ENCODE results near the gene ILF3. TPM values are rescaled to one million over a fixed set of nuclear protein-coding genes. Genes with fewer than 3 reads are reported as not detected.

The ILF3 gene
- polyA plus RNA-seq, 2 of the 4 experiments (the other 2 are of a cell fraction): 142 to 197 TPM

DNA sequence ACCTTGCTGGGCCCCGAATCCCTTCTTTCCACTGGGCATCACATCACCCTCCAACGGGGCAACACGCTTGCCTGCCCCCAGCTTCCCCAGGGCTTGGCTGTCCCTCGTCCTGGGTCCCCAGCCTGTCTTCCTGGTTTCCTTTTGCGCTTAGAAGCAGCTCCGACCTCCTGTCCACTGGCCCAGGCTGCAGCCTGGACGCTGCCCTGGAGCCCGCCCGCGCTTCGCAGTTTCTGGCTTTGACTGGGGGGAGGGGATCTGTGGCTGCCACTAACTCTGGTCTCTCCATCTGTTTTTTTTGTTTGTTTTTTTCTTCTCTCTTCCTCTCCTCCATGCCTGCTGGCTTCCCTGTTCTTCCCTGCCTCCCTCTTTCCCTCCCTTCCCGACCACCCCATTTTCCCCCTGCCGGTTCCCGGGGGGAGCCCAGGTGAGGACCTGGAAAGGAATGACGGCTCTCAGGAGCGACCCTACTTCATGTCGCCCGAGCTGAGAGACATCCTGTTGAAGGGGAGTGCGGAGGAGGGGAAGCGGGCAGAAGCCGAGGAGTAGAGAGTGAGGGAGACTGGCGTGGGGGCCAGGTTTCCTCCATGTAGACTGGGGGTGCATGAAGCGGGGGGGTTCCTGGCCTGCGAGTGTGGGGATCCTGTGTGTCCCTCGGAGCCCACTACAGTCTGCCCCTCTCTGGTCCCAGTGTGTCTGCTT lies 11.5 kb upstream of the ILF3 start:
- 79% methylated on average over 23 of the region's 25 CpGs for WGBS (ENCODE audit: missing lambda C conversion rate)
- ChIA-PET CTCF (interaction anchor here (1.9 to 11.3 kb wide), 4 partner anchors 20 to 61 kb away, joined by 9 to 296 read pairs (median 16); no protein-coding TSS in a partner anchor), POLR2A (no interaction called here)
- Histone ChIP-seq H3K4me3 (no peak overlapping the region), H3K4me1 (no peaks in the 10 kb centered on the region), H3K9me3 (no peaks in the 10 kb centered on the region), H3K4me2 (no peak overlapping the region), H3K27ac (no peak overlapping the region)
- FAIRE-seq (no peak), ATAC-seq (no peak), DNase-seq (ENCODE audit: low read depth in 1 of 2, low spot score in 1 of 2) (no peak)
- TF ChIP-seq RNF2 (IDR thresholded peaks at IDR 0.05; ENCODE audit: borderline replicate concordance, low read depth) (no peak), CBX2 (IDR thresholded peaks at IDR 0.05; ENCODE audit: borderline replicate concordance, low read depth) (no peak), SREBF2 (IDR thresholded peaks at IDR 0.05) (no peak), NPAS2 (CRISPR knock-in tag; IDR thresholded peaks at IDR 0.05; ENCODE audit: borderline replicate concordance) (no peak), MAFK (IDR thresholded peaks at IDR 0.05; ENCODE audit: partially characterized antibody) (no peak), NR3C1 (IDR thresholded peaks at IDR 0.05) (no peak)
- TF ChIP-seq, protein P1, sequence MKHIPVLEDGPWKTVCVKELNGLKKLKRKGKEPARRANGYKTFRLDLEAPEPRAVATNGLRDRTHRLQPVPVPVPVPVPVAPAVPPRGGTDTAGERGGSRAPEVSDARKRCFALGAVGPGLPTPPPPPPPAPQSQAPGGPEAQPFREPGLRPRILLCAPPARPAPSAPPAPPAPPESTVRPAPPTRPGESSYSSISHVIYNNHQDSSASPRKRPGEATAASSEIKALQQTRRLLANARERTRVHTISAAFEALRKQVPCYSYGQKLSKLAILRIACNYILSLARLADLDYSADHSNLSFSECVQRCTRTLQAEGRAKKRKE (CRISPR knock-in tag; IDR thresholded peaks at IDR 0.05; ENCODE audit: low read depth): no peak
- TF ChIP-seq, protein P2, sequence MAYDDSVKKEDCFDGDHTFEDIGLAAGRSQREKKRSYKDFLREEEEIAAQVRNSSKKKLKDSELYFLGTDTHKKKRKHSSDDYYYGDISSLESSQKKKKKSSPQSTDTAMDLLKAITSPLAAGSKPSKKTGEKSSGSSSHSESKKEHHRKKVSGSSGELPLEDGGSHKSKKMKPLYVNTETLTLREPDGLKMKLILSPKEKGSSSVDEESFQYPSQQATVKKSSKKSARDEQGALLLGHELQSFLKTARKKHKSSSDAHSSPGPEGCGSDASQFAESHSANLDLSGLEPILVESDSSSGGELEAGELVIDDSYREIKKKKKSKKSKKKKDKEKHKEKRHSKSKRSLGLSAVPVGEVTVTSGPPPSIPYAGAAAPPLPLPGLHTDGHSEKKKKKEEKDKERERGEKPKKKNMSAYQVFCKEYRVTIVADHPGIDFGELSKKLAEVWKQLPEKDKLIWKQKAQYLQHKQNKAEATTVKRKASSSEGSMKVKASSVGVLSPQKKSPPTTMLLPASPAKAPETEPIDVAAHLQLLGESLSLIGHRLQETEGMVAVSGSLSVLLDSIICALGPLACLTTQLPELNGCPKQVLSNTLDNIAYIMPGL (CRISPR knock-in tag; IDR thresholded peaks at IDR 0.05; ENCODE audit: borderline replicate concordance): no peak

DNA sequence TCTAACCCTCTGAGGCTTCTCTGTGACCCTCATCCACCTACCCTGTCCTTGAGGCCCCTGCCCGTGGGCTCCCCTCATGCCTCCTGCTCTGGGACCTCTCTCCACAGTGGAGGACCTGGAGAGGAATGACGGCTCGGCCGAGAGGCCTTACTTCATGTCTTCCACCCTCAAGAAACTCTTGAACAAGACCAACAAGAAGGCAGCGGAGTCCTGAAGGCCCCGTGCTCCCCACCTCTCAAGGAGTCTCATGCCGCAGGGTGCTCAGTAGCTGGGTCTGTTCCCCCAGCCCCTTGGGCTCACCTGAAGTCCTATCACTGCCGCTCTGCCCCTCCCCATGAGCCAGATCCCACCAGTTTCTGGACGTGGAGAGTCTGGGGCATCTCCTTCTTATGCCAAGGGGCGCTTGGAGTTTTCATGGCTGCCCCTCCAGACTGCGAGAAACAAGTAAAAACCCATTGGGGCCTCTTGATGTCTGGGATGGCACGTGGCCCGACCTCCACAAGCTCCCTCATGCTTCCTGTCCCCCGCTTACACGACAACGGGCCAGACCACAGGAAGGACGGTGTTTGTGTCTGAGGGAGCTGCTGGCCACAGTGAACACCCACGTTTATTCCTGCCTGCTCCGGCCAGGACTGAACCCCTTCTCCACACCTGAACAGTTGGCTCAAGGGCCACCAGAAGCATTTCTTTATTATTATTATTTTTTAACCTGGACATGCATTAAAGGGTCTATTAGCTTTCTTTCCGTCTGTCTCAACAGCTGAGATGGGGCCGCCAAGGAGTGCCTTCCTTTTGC lies 10.8 kb upstream of the ILF3 start:
- FAIRE-seq (no peak), DNase-seq (ENCODE audit: low read depth in 1 of 2, low spot score in 1 of 2) (no peak), ATAC-seq (no peak)
- Histone ChIP-seq H3K27ac (no peak overlapping the region), H3K4me2 (no peak overlapping the region), H3K4me3 (no peak overlapping the region), H3K4me1 (no peaks in the 10 kb centered on the region), H3K9me3 (no peaks in the 10 kb centered on the region)
- TF ChIP-seq TP53 (CRISPR knock-in tag; IDR thresholded peaks at IDR 0.05): no peak
- TF ChIP-seq, protein P3, sequence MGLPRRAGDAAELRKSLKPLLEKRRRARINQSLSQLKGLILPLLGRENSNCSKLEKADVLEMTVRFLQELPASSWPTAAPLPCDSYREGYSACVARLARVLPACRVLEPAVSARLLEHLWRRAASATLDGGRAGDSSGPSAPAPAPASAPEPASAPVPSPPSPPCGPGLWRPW (IDR thresholded peaks at IDR 0.05): no peak
- TF ChIP-seq FOSL2 (IDR thresholded peaks at IDR 0.05): no peak
- no peak for TF ChIP-seq FOSL2 (CRISPR knock-in tag; IDR thresholded peaks at IDR 0.05)
- no peak for TF ChIP-seq MYC (IDR thresholded peaks at IDR 0.05; ENCODE audit: borderline replicate concordance, low read length)
- TF ChIP-seq, protein P4, sequence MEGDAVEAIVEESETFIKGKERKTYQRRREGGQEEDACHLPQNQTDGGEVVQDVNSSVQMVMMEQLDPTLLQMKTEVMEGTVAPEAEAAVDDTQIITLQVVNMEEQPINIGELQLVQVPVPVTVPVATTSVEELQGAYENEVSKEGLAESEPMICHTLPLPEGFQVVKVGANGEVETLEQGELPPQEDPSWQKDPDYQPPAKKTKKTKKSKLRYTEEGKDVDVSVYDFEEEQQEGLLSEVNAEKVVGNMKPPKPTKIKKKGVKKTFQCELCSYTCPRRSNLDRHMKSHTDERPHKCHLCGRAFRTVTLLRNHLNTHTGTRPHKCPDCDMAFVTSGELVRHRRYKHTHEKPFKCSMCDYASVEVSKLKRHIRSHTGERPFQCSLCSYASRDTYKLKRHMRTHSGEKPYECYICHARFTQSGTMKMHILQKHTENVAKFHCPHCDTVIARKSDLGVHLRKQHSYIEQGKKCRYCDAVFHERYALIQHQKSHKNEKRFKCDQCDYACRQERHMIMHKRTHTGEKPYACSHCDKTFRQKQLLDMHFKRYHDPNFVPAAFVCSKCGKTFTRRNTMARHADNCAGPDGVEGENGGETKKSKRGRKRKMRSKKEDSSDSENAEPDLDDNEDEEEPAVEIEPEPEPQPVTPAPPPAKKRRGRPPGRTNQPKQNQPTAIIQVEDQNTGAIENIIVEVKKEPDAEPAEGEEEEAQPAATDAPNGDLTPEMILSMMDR (IDR thresholded peaks at IDR 0.05): no peak
- TF ChIP-seq BHLHE40 (IDR thresholded peaks at IDR 0.05; ENCODE audit: low read depth, low read length): no peak
- TF ChIP-seq HDAC2 (IDR thresholded peaks at IDR 0.05): no peak
- no peak for TF ChIP-seq RFX5 (IDR thresholded peaks at IDR 0.05)
- no peak for TF ChIP-seq KDM5A (IDR thresholded peaks at IDR 0.05)
- TF ChIP-seq NFE2L2 (conservative IDR thresholded peaks at IDR 0.05; ENCODE audit: low read length): no peak
- TF ChIP-seq RCOR1 (IDR thresholded peaks at IDR 0.05; ENCODE audit: low read depth, low read length): no peak
- TF ChIP-seq ZC3H11A (IDR thresholded peaks at IDR 0.05): no peak
- no peak for TF ChIP-seq FOXS1 (CRISPR knock-in tag; IDR thresholded peaks at IDR 0.05)
- no peak for TF ChIP-seq ZNF302 (CRISPR knock-in tag; IDR thresholded peaks at IDR 0.05)
- TF ChIP-seq CBX2 (IDR thresholded peaks at IDR 0.05; ENCODE audit: borderline replicate concordance, low read depth): no peak
- no peak for TF ChIP-seq POLR2A (IDR thresholded peaks at IDR 0.05; ENCODE audit: low read length)
- no peak for TF ChIP-seq CHD2 (IDR thresholded peaks at IDR 0.05; ENCODE audit: low read length, partially characterized antibody)
- TF ChIP-seq, protein P1 (CRISPR knock-in tag; IDR thresholded peaks at IDR 0.05; ENCODE audit: low read depth): no peak
- ChIA-PET POLR2A (interaction anchor here (1.8 kb wide), 1 partner anchor 62 kb away, joined by 9 read pairs; no protein-coding TSS in a partner anchor), CTCF (interaction anchor here (1.2 to 11.3 kb wide), 13 partner anchors 13 to 520 kb away, joined by 3 to 296 read pairs (median 8); no protein-coding TSS in a partner anchor)
- whole genome bisulfite sequencing (ENCODE audit: missing lambda C conversion rate): 76% methylated on average over 14 of the region's 21 CpGs
